ENCODE results near the gene AARS2.
A peak's percentile ranks its signal among the peaks of the same experiment; 100 is the strongest.

Gene AARS2

DNA sequence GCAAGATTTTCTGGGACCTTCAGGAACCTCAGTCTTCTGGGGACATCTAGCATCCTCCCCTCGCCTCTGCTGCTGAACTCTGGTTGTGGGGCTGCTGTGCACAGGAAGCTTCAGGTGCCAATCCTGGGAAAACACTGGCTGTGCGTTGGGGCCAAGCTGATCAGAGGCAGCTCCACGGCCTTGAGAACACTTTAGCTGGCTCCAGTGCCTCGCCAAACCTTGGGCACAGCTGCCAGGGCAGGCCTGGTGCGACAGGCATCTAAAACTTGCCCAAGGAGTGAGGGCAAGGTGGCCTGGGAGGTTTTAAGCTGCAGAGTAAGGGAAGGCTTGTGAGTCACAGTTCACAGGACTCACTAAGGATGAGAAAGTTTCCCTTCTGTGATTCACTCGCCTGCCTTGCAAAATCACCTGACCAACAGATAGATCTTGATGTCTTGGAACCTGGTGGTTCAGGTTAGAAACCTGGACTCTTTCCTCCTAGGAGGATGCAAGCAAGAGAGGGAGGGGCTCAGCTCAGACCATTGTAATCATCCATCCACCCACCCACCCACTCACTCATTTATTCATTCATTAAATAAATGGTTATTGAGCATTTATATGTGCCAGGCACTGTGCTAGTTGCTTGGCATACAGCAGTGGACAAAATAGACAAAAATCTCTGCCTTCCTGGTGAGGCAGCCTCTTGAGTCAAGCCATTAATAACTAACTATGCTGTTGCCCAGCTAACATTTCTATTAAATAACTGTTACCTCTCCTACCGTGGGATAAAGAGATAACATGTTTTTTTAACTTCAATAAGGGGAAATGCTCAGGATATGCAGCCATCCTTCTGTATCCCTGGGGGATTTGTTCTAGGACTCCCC is 26.8 kb upstream of the AARS2 start:
- TF ChIP-seq, protein P1, sequence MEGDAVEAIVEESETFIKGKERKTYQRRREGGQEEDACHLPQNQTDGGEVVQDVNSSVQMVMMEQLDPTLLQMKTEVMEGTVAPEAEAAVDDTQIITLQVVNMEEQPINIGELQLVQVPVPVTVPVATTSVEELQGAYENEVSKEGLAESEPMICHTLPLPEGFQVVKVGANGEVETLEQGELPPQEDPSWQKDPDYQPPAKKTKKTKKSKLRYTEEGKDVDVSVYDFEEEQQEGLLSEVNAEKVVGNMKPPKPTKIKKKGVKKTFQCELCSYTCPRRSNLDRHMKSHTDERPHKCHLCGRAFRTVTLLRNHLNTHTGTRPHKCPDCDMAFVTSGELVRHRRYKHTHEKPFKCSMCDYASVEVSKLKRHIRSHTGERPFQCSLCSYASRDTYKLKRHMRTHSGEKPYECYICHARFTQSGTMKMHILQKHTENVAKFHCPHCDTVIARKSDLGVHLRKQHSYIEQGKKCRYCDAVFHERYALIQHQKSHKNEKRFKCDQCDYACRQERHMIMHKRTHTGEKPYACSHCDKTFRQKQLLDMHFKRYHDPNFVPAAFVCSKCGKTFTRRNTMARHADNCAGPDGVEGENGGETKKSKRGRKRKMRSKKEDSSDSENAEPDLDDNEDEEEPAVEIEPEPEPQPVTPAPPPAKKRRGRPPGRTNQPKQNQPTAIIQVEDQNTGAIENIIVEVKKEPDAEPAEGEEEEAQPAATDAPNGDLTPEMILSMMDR (IDR thresholded peaks at IDR 0.05; ENCODE audit: insufficient read depth, low read length, missing control alignments): no peak
- DNase-seq (ENCODE audit: low read depth, low spot score): no peak
- H3K4me3 ChIP-seq (ENCODE audit: low read depth, low read length): no peak overlapping the region
- ChIA-PET CTCF (interaction anchor here (0.6 to 9.7 kb wide), 21 partner anchors 8 to 243 kb away, joined by 3 to 234 read pairs (median 10); partner anchors contain the start of genes AARS2, NFKBIE and TMEM151B), POLR2A (no interaction called here)

DNA sequence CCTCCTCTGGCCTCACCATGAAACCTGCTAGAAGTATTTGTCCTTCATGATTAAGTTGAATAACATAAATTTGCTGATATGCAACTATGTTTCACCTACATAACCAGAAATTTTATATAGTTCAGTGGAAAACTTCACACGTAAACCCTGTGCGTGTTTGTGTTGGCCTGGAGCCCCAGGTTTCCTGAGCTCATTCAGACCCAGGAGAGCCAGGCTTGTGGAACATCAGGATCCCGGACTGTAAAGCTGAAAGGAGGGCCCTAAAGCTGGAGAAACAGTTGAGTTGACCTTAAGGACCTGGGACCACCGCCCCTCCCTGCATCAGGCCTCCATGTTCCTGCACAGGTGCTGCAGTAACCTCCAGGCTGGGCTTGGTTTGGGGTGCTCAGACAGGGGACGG is 26.2 kb upstream of the AARS2 start:
- ChIA-PET CTCF (interaction anchor here (0.6 to 9.7 kb wide), 31 partner anchors 8 to 243 kb away, joined by 3 to 234 read pairs (median 6); partner anchors contain the start of genes AARS2, NFKBIE and TMEM151B), POLR2A (no interaction called here)
- no peak for DNase-seq (ENCODE audit: low read depth, low spot score)
- TF ChIP-seq, protein P1 (IDR thresholded peaks at IDR 0.05; ENCODE audit: insufficient read depth, low read length, missing control alignments): no peak
- no peak overlapping the region for H3K4me3 ChIP-seq (ENCODE audit: low read depth, low read length)

DNA sequence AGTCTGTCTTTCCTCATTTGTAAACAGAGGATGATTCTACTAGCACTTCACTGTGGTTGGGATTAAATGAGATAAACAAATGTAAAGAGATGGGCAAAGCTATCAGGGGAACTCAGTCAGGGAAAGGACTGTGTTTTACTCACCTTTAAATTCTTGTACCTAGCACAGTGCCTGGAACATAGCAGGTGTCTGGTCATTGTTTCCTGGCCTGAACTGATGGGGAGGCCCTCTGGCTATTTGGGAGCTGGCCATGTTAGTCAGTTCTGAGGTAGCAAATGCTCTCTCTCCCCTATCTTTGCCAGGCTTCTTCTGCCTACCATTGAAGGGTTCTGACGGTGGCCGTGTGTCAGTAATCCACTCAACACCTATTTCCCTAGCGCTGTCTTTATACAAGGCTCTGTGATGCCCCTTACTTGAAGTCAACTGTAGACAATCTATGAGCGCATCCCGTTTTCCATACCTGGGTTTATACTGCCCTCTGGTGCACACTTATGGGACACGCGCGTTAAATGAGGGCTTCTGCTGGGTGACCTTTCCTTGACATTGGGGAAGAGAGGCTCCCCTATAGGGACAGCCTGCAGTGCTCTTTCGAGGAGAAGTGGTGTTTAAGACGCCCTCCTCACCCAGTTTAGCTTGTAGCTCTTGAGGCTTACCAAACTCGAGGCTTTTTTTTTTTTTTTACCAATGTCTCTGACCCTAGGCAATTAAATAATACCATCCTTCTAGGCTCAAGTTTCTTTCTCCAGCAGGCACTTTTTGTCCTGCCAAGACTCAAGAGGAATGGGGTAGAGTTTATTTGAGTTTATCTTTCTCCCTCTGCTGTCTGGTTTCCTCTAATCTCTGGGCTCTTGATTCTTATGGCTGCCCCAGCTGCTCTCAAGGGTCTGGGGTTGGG is 25.3 kb upstream of the AARS2 start:
- ChIA-PET POLR2A (no interaction called here), CTCF (interaction anchor here (0.6 to 9.7 kb wide), 41 partner anchors 9 to 242 kb away, joined by 3 to 234 read pairs (median 5); partner anchors contain the start of genes AARS2, NFKBIE, SLC29A1 and SLC35B2)
- H3K4me3 ChIP-seq (ENCODE audit: low read depth, low read length): no peak overlapping the region
- TF ChIP-seq, protein P1 (IDR thresholded peaks at IDR 0.05; ENCODE audit: insufficient read depth, low read length, missing control alignments): peak; percentile 75
- no peak for DNase-seq (ENCODE audit: low read depth, low spot score)

DNA sequence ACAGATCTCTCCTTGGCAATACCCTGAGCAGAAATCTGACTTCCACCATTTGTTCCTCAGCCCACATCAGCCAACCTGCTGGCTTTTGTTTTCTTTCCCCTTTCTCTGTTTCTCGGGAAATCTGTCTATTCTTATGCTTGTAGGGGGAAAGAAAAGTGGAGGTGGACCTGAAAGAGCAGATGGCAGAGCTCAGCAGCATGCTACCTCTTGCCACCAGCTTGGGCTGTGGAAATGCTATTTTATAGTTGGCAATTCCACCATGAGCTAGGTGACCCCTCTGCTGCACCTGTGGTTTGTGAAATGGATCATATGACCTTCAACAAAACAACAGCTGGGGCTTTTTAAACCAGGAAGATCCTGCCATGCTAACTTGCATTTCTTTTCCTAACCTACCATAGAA is 22.5 kb upstream of the AARS2 start:
- POLR2A ChIA-PET: no interaction called here
- CTCF ChIA-PET: interaction anchor here (1.0 to 9.7 kb wide), 14 partner anchors 11 to 239 kb away, joined by 3 to 234 read pairs (median 6); partner anchors contain the start of genes AARS2, NFKBIE, SLC35B2 and TMEM151B
- no peak for DNase-seq (ENCODE audit: low read depth, low spot score)

DNA sequence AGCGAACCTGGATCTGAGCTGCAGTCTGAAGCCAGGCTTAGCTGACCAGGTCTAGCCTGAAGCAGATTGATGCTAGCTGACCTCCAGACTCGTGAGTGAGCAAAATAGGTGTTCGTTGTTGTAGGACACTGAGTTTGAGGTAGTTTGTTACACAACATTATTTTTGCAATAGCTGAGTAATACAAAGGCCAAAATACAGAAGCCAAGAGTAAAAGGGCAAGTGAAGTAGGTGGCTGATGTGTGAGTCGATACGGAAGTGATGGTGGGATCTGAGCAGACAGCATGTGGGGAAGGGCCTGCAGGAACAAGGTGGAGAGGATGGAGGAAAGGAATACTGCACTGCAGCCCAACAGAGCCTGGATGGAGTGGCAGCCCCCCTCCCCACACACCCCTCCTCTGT is 20.8 kb upstream of the AARS2 start:
- POLR2A ChIA-PET: no interaction called here
- DNase-seq (ENCODE audit: low read depth, low spot score): no peak
- no peak overlapping the region for H3K4me3 ChIP-seq (ENCODE audit: low read depth, low read length)
- CTCF ChIA-PET: interaction anchor here (1.5 to 9.7 kb wide), 3 partner anchors 29 to 161 kb away, joined by 4 to 234 read pairs (median 5); partner anchors contain the start of genes NFKBIE and TMEM151B
- TF ChIP-seq, protein P1 (IDR thresholded peaks at IDR 0.05; ENCODE audit: insufficient read depth, low read length, missing control alignments): no peak

More for the DNA sequence above, 22.5 kb upstream of the AARS2 start:
- TF ChIP-seq, protein P1 (IDR thresholded peaks at IDR 0.05; ENCODE audit: insufficient read depth, low read length, missing control alignments): no peak
- H3K4me3 ChIP-seq (ENCODE audit: low read depth, low read length): no peak overlapping the region

All from AG04449 (cell line).